T-helper 2 cell (primary cell): ENCODE data around the gene AKAP13.

ENCODE experiments used
- DNase-seq, 5 experiments: peaks; one replicate each; pipeline versions ENCODE4 v3.0.0 to v3.0.0-alpha.2; 2012 to 2022

Gene AKAP13

GRCh38 chr15:85676342-85677098 is 296.1 kb downstream of the AKAP13 start:
- no peak for DNase-seq

GRCh38 chr15:85679231-85679630 is 298.8 kb downstream of the AKAP13 start:
- no peak for DNase-seq

GRCh38 chr15:85681386-85681785 is 301.0 kb downstream of the AKAP13 start:
- no peak for DNase-seq

- DNase-seq, result no peak
Measured at GRCh38 chr15:85684174-85684710, 303.8 kb downstream of the AKAP13 start.

GRCh38 chr15:85685356-85685755 is 305.0 kb downstream of the AKAP13 start:
- no peak for DNase-seq

- DNase-seq, result no peak
Measured at GRCh38 chr15:85687329-85687728, 306.9 kb downstream of the AKAP13 start.

- peak in 1 of 5 experiments; percentile 79 for DNase-seq
Measured at GRCh38 chr15:85688711-85689110, 308.3 kb downstream of the AKAP13 start.

GRCh38 chr15:85689729-85690128 is 309.3 kb downstream of the AKAP13 start:
- peak in 4 of 5 experiments; percentile 17 to 87 (median 60) for DNase-seq

GRCh38 chr15:85690561-85691231 is 310.3 kb downstream of the AKAP13 start:
- peak in 1 of 5 experiments; percentile 90 for DNase-seq

- DNase-seq, result peak in 1 of 5 experiments; percentile 75
Measured at GRCh38 chr15:85691350-85692240, 311.2 kb downstream of the AKAP13 start.

- no peak for DNase-seq
Measured at GRCh38 chr15:85692321-85692720, 311.9 kb downstream of the AKAP13 start.

- DNase-seq, result peak in 2 of 5 experiments; percentile 37 to 80
Measured at GRCh38 chr15:85692873-85693272, 312.5 kb downstream of the AKAP13 start.

- peak in 1 of 5 experiments; percentile 26 for DNase-seq
Measured at GRCh38 chr15:85693277-85693676, 312.9 kb downstream of the AKAP13 start.

- no peak for DNase-seq
Measured at GRCh38 chr15:85694091-85694490, 313.7 kb downstream of the AKAP13 start.

- no peak for DNase-seq
Measured at GRCh38 chr15:85700767-85701166, 320.4 kb downstream of the AKAP13 start.

- DNase-seq, result peak in 2 of 5 experiments; percentile 59 to 79
Measured at GRCh38 chr15:85702321-85703101, 322.1 kb downstream of the AKAP13 start.

- DNase-seq, result peak in 1 of 5 experiments; percentile 67
Measured at GRCh38 chr15:85704066-85704465, 323.7 kb downstream of the AKAP13 start.

GRCh38 chr15:85704720-85705429 is 324.5 kb downstream of the AKAP13 start:
- DNase-seq, result no peak

- DNase-seq, result peak in 3 of 5 experiments; percentile 42 to 84 (median 78)
Measured at GRCh38 chr15:85706779-85707518, 326.5 kb downstream of the AKAP13 start.
